NCI-H2081 treated with DMSO at 0.1 percent for 48 hours (cell line): ENCODE results near the gene GRM4.

Experiments used
- DNase-seq: peaks from one replicate; lab custom pipeline; 2025; lab: John Stamatoyannopoulos, UW

Gene GRM4

GRCh38 chr6:34062815-34063214 lies 83.1 kb downstream of the GRM4 start:
- no peak for DNase-seq

- no peak for DNase-seq
Measured at GRCh38 chr6:34062156-34062555, 83.7 kb downstream of the GRM4 start.

GRCh38 chr6:34061348-34061747 lies 84.5 kb downstream of the GRM4 start:
- DNase-seq = no peak

- no peak for DNase-seq
Measured at GRCh38 chr6:34059914-34060313, 86.0 kb downstream of the GRM4 start.

- no peak for DNase-seq
Measured at GRCh38 chr6:34059136-34059731, 86.7 kb downstream of the GRM4 start.

- DNase-seq = no peak
Measured at GRCh38 chr6:34057790-34058189, 88.1 kb downstream of the GRM4 start.

GRCh38 chr6:34057191-34057590 lies 88.7 kb downstream of the GRM4 start:
- DNase-seq = no peak

- no peak for DNase-seq
Measured at GRCh38 chr6:34056305-34057108, 89.4 kb downstream of the GRM4 start.

GRCh38 chr6:34055223-34055933 lies 90.5 kb downstream of the GRM4 start:
- no peak for DNase-seq

GRCh38 chr6:34053721-34054120 lies 92.2 kb downstream of the GRM4 start:
- DNase-seq = no peak

GRCh38 chr6:34052918-34053608 lies 92.8 kb downstream of the GRM4 start:
- no peak for DNase-seq

GRCh38 chr6:34052071-34052825 lies 93.6 kb downstream of the GRM4 start:
- no peak for DNase-seq

- DNase-seq = no peak
Measured at GRCh38 chr6:34051331-34051919, 94.5 kb downstream of the GRM4 start.

- no peak for DNase-seq
Measured at GRCh38 chr6:34050691-34051090, 95.2 kb downstream of the GRM4 start.

- no peak for DNase-seq
Measured at GRCh38 chr6:34049395-34050342, 96.2 kb downstream of the GRM4 start.

GRCh38 chr6:34047913-34048867 lies 97.7 kb downstream of the GRM4 start:
- no peak for DNase-seq

- DNase-seq = no peak
Measured at GRCh38 chr6:34046617-34047016, 99.3 kb downstream of the GRM4 start.

GRCh38 chr6:34045771-34046170 lies 100.1 kb downstream of the GRM4 start:
- DNase-seq = no peak
